GM19099 (cell line): ENCODE measurements around the gene TRIM45.

Source experiments
- POLR2A ChIP-seq: IDR thresholded peaks from 3 replicates; pipeline ENCODE4 v1.6.1; 2011; ENCODE audit warnings: low read depth; ENCODE audit not compliant: insufficient read length; ENCODE audit errors: extremely low read depth

The TRIM45 gene

GRCh38 chr1:117116090-117116783, 5.3 kb downstream of the TRIM45 start:
- TF ChIP-seq POLR2A = no peak

DNA sequence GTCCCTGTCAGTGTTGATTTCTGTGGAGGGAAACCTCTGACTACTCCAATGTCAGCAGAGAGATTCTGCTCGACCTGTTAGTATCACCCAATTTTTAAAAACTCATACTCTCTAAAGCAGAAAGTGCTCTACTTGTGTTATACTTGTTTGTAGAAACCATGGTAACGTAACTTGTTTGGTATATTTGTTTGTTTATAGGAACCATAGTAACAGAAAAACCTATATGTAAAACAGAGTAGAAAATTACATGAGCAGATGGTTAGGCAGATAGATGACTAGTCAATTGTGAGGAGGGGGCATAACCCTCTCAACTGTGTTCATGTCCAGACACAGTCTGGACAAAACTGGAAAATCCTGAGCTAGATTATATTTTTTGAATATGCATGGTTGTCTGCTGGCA, 6.7 kb downstream of the TRIM45 start:
- TF ChIP-seq POLR2A = no peak

DNA sequence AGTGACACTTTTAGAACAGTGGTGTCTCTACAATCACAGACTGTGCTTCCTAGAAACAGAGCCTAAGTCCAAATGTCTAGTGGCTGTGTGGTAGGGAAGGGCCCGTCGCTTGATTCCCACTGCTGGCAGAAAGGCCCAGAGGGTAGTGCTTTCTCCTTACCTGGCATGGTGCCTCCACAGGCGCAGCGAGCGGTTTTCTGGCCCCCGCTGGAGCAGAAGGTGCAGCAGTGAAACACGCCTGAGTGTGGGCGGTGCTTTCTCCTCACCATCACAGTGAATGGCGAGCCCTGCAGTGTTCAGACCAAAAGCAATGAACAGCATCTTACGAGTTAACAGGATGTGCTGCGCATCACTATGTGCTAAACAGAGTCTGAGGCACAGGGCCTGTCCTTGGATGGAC, 8.3 kb downstream of the TRIM45 start:
- no peak for TF ChIP-seq POLR2A

GRCh38 chr1:117112047-117112717, 9.4 kb downstream of the TRIM45 start:
- no peak for TF ChIP-seq POLR2A

DNA sequence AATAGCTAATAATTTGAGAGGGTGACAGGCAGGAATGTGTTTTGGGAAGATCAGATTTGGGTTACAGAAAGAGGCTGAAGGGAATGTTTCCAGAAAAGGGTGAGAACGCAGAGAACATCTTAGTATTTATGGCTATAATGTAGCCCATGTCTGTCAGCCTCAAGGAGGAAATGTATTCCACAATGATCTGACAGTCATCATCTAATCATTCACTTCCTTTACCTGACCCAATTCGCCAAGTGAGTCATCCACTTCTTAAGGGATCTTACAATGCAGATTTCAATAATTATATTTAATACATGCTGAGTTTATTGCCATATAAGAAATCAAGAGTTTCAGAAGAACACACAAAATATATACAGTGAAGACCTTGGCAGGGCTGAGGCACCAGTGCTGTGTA, 10.8 kb downstream of the TRIM45 start:
- TF ChIP-seq POLR2A = no peak

DNA sequence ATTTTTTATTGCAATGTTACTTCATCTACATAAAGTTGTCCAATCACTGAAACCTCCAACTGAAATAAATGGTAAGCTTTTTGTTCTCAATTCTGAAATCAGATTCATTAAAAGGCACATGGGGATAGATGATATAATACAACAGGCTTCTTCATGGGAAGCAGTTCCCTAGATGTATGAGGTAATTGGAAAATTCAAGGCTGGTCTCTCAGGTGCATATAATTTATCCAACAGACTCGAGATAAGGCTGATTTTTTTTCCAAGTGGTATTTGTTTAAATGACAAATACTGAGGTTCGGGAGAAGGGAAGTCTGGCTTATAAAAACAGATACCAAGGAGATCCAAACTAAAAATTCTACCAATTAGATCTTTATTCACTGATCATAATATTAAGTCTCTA, 14.2 kb downstream of the TRIM45 start:
- TF ChIP-seq POLR2A = no peak

DNA sequence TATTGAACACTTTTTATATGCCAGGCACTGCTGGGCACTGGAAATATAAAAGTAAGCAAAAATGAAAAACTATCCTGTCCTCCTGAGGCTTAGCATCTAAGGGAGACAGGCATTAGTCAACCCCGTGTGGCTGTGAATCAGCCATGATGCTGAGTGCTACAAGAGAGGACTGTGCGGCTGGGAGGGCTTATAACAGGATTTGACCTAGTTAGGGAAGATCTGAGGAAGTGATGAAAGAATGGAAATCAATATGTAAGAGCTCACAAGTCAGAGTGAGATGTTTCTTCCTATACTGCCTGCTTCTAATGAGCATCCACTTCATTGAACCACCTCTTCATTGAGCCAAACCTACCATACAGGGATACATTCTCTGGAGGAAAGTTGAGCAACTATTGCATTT, 15.1 kb downstream of the TRIM45 start:
- TF ChIP-seq POLR2A = no peak

DNA sequence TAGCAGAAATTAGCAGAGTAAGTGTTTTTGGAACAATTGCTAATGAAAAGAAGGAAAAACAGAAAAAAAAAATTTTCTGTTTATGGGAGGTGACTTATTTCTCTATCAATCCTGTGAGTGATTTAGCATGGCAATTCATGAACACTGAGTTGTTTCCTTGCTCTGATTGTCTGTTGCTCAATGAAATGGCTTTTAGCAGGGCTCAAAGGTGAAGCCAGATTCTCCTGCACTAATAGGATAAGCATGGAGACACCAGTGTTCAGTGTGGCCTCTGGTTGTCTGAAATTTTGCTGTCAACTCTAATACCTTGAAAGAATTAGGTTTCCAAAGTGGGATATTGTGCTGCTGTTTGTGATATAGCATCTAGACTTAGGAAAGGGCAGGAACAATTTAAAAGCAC, 15.8 kb downstream of the TRIM45 start:
- TF ChIP-seq POLR2A = no peak

DNA sequence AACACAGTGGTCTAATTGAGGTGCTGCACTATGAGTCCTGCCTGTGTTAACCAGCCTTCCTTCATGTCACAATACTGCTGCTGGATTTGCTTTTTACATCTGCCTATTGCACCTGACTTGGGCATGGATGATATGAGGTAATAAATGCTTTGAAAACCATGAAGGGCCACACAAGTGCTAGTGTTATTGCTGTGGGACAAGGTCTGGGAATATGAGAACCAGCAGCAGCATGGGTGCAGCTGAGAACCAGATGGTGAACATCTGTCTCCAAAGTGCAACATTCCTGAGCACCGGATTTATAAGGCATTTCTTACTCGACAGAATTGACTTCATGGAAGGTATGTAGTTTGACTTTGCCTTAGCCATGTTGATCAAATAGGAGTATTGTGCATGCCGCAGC, 16.6 kb downstream of the TRIM45 start:
- no peak for TF ChIP-seq POLR2A

DNA sequence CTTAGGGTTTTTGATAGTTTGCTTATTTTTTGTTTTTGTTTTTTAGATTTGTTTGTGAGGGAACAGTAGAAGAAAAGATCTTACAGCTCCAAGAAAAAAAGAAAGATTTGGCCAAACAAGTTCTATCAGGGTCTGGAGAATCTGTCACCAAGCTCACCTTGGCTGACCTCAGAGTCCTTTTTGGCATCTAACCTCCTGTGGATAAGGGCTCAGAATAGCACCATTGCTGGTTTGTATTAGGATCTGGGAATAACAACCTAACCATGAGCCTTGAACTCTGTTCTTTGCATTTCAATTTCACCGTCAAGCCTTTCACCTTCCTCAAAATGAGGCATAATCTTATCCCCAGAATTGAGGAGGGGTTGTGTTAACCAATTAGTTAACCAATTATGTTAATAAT, 20.2 kb downstream of the TRIM45 start:
- no peak for TF ChIP-seq POLR2A

GRCh38 chr1:117098287-117098890, 23.2 kb downstream of the TRIM45 start:
- TF ChIP-seq POLR2A = no peak

DNA sequence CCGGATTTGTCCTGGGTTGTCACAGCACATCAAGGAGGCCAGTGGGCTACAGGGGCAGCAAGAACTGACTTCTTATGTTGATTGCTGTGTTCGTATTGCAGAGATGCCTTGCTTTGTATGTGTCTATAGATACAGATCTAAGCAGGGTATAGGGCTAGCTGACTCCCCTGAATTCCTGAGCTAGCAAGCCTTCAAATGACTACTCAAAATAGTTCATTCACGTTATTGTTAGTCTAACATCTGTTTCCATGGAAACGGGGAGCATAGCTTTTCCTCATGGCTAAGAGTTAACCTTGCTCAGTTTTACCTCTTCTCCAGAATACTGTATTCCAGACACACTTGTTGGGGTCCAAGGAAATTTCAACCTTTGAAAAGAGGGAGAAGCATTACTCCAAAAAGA, 24.1 kb downstream of the TRIM45 start:
- TF ChIP-seq POLR2A = no peak

DNA sequence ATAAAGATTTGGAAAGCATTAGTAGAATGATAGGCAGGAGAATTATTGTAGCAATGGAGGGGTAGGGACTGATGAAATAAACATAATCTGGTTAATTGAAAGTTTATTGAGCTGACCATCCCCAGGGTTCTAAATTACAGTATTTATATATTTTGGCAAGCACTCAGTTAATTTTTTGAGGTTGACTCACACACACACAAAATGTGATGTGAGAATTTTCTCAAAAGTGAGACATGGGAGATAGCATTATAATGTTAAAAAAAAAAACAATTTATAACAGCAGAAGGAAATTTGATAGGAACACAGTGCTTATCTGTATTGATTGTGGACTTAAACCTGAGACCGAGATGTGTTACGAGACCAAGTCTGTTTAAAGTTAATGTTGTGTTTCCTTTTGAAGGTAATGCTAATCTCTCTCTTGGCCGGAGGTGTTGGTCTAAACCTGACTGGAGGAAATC, 24.6 kb downstream of the TRIM45 start:
- no peak for TF ChIP-seq POLR2A

GRCh38 chr1:117094841-117095604, 26.5 kb downstream of the TRIM45 start:
- TF ChIP-seq POLR2A = no peak

DNA sequence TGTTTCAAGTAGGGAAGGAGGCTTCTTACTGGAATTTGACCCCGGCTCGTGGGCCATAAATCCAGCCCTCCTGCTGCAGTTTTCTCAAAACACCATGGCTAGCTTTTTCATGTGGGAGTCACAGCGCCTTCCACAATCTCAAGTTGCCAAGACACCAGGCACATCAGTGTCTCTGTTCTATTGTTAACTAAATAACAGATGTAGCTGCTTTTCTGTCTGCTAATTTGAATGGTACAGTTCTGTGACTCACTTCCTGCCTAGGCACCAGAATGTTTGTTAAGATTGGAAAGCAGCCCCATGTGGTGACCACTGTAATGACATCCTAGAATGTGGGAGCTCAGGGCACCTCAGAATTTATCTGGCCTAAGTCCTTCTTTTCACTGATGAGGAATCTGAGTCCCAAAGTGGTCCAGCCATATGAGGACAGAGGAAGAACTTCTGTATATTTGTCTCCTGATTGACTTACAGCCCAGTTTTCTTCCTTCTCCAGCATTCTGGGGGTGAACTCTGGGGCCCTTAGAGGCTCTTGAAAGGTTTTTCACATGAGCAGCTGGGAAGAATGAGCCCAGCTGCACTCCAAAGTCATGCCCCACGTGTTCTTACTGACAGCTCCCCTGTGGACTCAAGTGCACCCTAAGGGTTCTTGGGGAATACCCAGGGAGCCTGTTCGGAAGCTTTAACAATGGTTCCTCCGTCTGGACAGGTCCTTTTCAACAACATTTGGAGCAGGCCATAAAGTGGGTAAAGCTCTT, 27.5 kb downstream of the TRIM45 start:
- no peak for TF ChIP-seq POLR2A
